H1 (cell line): ENCODE data around the gene NMRAL1. TPM values are rescaled to one million over a fixed set of nuclear protein-coding genes. Genes with fewer than 3 reads are reported as not detected.

Experiments
- ASH2L ChIP-seq: fragments of 200-600, 300-600 bp; sonication (generic); IDR thresholded peaks from one replicate; pipeline ENCODE4 v1.7.1; 2017; ENCODE audit warnings: low read length
- BRCA1 ChIP-seq: IDR thresholded peaks from 2 replicates; pipeline ENCODE4 v1.6.1; 2012; ENCODE audit warnings: low read depth, low read length, improper control_type of control experiment
- EGR1 ChIP-seq: IDR thresholded peaks from 2 replicates; pipeline ENCODE4 v1.6.1; 2011; ENCODE audit warnings: low read depth, low read length, borderline replicate concordance
- NRF1 ChIP-seq: IDR thresholded peaks from 2 replicates; pipeline ENCODE4 v1.6.1; 2011; ENCODE audit warnings: mild to moderate bottlenecking, low read depth, low read length, improper control_type of control experiment
- POLR2A ChIP-seq, 2 experiments: IDR thresholded peaks; 1 replicate in 1 of 2; 2 replicates in 1 of 2; pipeline ENCODE4 v1.6.1; 2011; ENCODE audit warnings: low read depth in 2 of 2, low read length in 2 of 2, mild to moderate bottlenecking in 2 of 2; ENCODE audit errors: control extremely low read depth in 1 of 2
- SP4 ChIP-seq: IDR thresholded peaks from 2 replicates; pipeline ENCODE4 v1.6.1; 2012; ENCODE audit warnings: low read length, inconsistent platforms
- SRF ChIP-seq: IDR thresholded peaks from 2 replicates; pipeline ENCODE4 v1.6.1; 2011; ENCODE audit warnings: mild to moderate bottlenecking, low read depth, low read length, moderate library complexity
- TAF1 ChIP-seq: IDR thresholded peaks from 2 replicates; pipeline ENCODE4 v1.6.1; 2011; ENCODE audit warnings: mild to moderate bottlenecking, low read depth, low read length
- TCF12 ChIP-seq: IDR thresholded peaks from 2 replicates; pipeline ENCODE4 v1.6.1; 2011; ENCODE audit warnings: low read depth, mild to moderate bottlenecking, low read length
- polyA plus RNA-seq, 7 experiments: library from polyadenylated mRNA; depleted of rRNA in 3 of 7; stranded (reverse) in 5 of 7; unstranded in 2 of 7; fragments of >200 nt in 5 of 7; fragments of 200-250 nt in 2 of 7; gene quantifications; 1 replicate in 5 of 7; 2 replicates in 1 of 7; 4 replicates in 1 of 7; pipeline versions ENCODE4 v1.2.1 to v1.2.3, GENCODE V29; 2011 to 2013; ENCODE audit warnings: missing spikeins in 2 of 7, mixed read lengths in 2 of 7
- total RNA-seq: library from RNA; stranded (reverse); fragmentation: NEBNext Ultra II Directional; extraction: Animal tissue kit (Norgen Biotek cat#: 25700); gene quantifications from 2 replicates; pipeline ENCODE4 v1.2.1, GENCODE V29; 2021
- TF ChIP-seq, protein P1 (sequence below): IDR thresholded peaks from 2 replicates; pipeline ENCODE4 v1.6.1; 2012; ENCODE audit warnings: inconsistent platforms

The NMRAL1 gene
- total and polyA plus RNA-seq, 2 of the 8 experiments (the other 6 are each of a cell fraction or from before 2014, with no cell fraction given) = 66.8 to 143 TPM

DNA sequence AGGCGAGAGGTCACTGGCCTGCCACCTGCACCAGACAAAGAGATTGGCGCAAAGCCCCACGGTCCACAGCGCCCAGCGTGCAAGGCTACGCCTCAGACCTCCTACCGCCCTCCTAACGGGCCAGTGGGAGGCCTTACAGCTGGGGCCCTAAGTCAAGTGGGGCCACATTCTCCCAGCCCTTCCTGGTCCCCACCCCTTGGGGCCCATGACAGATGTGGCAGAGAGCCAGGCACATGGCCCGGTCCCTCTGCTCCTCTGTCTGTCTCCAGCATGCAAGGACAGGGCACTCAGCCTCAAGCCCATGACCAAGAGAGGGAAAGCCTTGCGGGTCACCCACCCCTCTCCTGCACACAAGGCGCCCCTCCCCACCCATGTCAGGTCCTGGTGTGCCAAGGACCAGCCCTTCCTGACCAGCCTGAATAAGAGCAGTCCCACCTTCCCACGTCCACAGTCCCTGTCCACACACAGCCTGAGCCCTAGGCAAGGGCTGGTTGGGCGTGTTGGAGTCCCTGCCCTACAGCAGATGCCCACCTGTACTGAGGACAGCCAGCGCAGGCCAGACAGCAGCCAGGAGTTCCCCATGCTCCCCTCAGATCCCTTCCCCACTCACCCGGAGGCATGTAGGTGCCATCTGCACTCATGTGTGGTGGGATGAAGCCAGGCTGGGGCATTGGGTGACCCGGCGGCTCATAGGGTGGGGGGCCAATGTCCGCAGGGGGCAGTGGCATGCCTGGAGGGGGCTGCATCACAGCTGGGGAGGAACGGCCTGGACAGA lies 38.8 kb upstream of the NMRAL1 start (continued):
- TF ChIP-seq, protein P1, sequence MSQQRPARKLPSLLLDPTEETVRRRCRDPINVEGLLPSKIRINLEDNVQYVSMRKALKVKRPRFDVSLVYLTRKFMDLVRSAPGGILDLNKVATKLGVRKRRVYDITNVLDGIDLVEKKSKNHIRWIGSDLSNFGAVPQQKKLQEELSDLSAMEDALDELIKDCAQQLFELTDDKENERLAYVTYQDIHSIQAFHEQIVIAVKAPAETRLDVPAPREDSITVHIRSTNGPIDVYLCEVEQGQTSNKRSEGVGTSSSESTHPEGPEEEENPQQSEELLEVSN = no peak
- no peak for TF ChIP-seq BRCA1
- TF ChIP-seq POLR2A (IDR thresholded peaks at IDR 0.05; ENCODE audit: control extremely low read depth in 1 of 2, low read depth in 2 of 2, low read length in 2 of 2) = no peak
- no peak for TF ChIP-seq SRF
- no peak for TF ChIP-seq ASH2L
- no peak for TF ChIP-seq NRF1
- TF ChIP-seq TCF12 = no peak
- TF ChIP-seq EGR1 = no peak
- no peak for TF ChIP-seq SP4
- TF ChIP-seq TAF1 = no peak
